Tibial nerve (tissue), 4 donors: ENCODE data around the gene IL18.

ENCODE experiments used
- CTCF ChIP-seq, 5 experiments: fragments of 200-600 bp in 3 of 5; fragments of 450-650 bp in 2 of 5; sonication (generic) in 3 of 5; IDR thresholded peaks; one replicate each; pipeline ENCODE4 v1.5.1; 2016 to 2019; ENCODE audit warnings: antibody characterized with exemption in 5 of 5, mild to moderate bottlenecking in 3 of 5, moderate library complexity in 2 of 5
- EP300 ChIP-seq, 2 donors: sonication (generic); formaldehyde crosslinking; IDR thresholded peaks; one replicate each; pipeline ENCODE4 v1.6.1; 2017; ENCODE audit warnings: antibody characterized with exemption in 2 of 2, mild to moderate bottlenecking in 1 of 2
- POLR2A ChIP-seq, 2 donors: fragments of 450-650 bp; IDR thresholded peaks; one replicate each; pipeline ENCODE4 v1.6.1; 2017; ENCODE audit warnings: antibody characterized with exemption in 2 of 2, mild to moderate bottlenecking in 2 of 2, moderate library complexity in 2 of 2

GRCh38 chr11:112150517-112150916 lies 13.4 kb downstream of the IL18 start:
- TF ChIP-seq CTCF (IDR thresholded peaks at IDR 0.05): no peak
- no peak for TF ChIP-seq POLR2A (IDR thresholded peaks at IDR 0.05)
- no peak for TF ChIP-seq EP300 (IDR thresholded peaks at IDR 0.05)
